Activated CD4-positive, alpha-beta T cell treated with anti-CD3 and anti-CD28 coated beads, Interleukin-2, amount 50 U/mL, for 4 hours (primary cell): ENCODE measurements around the gene ZNF629.
A peak's percentile ranks its signal among the peaks of the same experiment; 100 is the strongest.

Source experiments
- DNase-seq, 2 experiments: peaks; one replicate each; pipeline ENCODE4 v3.0.0-alpha.2; 2020

ZNF629 gene

DNA sequence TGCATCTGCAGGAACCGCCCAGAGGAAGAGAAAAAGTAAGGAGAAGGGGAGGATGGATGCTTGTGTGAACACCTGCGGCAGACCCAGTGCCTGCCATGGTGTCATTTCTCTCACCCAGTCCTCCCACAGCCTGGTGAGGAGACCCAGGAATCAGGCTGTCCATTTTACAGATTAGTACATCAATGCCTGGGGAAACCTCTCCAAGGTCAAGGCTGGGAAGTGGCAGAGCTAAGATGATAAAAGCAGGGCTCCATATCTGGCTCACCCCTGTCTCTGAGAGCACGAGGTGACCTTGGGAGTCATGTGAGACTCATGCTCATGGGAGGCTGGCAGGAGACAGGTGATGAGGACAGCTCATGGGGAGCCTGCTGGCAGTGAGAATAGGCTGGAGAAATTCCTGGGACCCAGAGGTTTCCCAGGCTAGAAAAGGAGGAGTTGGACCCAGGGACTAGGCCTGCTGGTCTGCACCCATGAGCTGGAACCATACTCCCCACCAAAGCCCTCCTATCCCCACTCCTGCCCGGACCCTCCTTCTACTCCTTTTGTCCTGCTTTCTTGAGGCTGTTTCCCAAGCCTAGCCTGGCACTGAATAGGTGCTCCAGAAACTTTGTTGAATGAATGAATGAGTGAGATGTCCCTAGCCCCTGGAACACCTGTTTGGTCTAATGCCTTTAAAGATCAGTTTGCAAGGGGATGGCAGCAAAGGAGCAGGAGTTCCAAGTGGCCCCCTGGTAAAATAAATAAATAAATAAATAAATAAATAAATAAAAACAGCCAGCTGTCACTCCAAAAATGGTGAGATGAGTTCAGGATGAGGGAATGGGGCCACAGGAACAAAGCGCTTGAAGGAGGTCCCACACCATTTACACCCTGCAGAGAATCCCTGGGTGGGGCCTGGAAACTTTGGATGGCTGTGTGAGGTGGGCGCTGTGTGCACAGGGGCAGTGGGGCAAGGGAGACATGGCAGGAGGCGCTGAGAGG is 1.6 kb downstream of the ZNF629 start:
- DNase-seq, result no peak

DNA sequence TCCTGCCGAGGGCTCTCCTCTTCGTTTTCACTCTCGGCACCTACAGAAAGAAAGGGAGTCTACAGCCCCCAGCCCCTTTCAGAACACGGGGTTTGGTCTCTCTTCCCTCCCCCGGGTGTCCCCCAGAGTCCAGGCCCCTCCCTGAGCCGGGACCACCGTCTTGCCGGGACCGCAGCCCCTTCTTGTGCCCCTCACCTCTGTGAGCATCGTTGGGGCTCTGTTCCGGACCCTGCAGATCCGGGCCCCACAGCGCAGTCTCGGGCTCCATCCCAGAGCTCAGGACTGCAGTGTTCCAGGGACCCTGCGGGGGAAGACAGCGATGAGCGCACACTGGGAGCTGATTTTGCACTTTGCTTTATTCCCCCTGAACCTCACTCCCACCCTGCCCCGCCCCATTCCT is 2.8 kb downstream of the ZNF629 start:
- no peak for DNase-seq

DNA sequence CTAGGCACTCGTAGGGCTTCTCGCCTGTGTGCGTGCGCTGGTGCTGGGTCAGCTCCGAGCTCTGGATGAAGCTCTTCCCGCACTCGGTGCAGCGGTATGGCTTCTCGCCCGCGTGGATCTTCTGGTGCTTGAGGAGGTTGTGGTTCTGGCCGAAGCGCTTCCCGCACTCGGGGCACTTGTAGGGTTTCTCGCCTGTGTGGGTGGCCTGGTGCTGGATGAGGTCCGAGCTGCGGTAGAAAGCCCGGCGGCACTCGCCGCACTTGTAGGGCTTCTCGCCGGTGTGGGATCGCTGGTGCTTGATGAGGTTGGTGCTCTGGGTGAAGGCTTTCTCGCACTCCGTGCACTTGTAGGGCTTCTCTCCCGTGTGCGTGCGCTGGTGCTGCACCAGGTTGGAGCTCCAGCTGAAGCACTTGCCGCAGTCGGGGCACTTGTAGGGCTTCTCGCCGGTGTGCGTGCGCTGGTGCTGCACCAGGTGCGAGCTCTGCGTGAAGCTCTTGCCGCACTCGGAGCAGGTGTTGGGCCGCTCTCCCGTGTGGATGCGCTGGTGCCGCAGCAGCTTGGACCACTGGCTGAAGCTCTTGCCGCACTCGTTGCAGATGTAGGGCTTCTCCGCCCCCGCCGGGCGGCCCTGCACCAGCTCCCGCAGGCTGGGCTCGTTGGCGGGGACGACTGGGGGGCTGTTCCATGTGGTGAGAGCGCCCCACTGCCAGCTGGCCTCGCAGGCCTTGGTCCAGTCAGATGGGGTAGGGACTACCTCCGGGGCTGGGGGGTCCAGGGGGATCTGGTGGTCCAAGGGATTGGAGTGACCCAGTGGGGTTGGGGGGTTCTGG is 3.5 kb downstream of the ZNF629 start:
- DNase-seq, result no peak

- DNase-seq, result no peak
These were observed 4.3 kb downstream of the ZNF629 start for GRCh38 chr16:30782486-30783279.

DNA sequence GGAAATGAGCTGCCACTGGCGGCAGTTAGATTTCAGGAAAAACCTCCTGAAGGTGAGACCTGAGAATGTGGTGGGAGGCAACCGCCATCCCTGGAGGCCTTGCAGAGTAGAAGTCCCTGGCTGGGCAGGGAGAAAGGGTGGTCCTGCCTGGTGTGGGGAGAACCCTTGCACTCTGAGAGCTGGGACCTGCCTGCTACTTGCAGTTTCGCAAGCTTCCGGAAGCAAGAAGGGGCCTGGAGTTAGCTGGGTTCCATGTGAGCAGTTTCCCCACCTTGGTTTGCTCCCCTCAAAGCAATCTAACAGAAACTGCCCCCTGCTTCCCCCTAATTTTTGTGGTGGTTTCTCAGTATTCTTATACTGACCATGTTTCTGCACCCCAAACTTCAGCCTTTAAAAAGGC is 6.5 kb downstream of the ZNF629 start:
- DNase-seq, result no peak

GRCh38 chr16:30780021-30780420 is 7.0 kb downstream of the ZNF629 start:
- DNase-seq, result no peak

- no peak for DNase-seq
These were observed 7.4 kb downstream of the ZNF629 start for GRCh38 chr16:30779596-30779995.

DNA sequence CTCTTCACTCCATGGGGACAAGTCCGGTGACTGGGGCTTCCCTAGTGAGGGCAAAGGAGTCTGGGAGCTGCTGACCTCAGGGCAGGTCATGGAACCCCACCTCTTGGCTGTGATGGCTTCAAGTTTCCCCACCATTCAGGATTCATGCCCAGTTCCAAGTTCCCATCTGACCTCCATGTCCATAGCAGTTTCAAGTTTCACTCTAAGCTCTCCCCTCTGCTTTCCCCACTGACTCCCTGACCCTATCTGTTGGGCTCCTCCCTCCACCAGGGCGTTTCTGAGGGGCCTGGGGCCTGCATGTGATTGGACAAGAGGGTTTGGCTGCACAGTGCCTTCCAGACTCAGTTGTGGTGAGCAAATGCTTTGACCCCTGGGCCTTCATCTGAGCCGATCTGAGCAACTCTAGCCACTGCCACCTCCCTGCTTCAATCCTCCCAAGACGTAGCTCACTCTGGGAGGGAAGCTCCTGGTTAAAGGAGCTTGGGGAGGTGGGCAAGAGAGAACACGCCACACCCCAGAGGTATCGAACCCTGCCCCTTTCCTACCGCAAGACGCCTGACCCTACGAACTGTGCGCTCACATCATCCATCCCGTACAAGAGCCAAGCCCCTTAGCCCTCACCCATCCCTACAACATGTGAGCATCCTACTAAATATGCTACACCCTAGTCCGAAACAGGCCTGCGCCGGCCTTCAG is 8.3 kb downstream of the ZNF629 start:
- DNase-seq, result no peak

- no peak for DNase-seq
These were observed 9.3 kb downstream of the ZNF629 start for GRCh38 chr16:30777591-30778297.

DNA sequence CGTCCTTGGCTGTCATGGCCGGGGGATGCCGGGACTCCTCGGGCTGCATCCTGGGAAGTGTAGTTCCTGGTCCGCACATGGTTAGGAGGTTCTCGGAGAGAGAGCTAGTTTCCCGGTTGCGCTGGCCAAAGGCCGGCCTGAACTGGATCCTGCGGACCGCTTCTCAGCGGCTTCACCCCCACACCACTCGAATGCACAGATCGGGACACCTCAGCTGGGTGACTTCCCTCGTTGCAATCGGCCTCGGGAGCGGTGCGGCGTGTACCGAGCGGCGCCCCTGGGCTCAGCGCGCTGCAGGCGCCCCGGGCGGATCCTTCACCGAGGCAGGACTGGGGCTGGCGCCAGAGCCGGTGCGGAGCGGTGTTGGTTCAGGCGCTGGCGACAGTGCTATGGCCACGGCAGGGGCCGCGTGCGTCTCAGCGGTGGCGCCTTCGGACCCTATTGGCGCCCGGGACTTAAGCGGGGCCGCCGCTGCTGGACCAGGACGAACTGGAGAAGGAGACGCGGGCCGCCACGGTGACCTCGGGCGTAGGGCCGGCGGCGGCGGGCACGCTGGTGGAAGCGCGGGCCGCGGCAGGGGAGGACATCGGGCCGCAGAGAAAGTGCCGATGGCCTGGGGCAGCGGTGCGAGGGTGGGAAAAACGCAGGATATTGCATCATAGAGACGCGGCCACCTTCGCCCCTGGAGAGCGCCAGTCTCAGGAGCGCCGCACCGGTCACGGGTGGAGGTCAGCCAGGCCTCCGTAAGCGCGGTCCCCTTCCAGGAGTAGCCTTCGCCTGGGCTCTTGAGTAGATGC is 11.4 kb downstream of the ZNF629 start:
- DNase-seq, result peak; percentile 51 to 55

GRCh38 chr16:30775131-30775391 is 11.9 kb downstream of the ZNF629 start:
- DNase-seq, result no peak

DNA sequence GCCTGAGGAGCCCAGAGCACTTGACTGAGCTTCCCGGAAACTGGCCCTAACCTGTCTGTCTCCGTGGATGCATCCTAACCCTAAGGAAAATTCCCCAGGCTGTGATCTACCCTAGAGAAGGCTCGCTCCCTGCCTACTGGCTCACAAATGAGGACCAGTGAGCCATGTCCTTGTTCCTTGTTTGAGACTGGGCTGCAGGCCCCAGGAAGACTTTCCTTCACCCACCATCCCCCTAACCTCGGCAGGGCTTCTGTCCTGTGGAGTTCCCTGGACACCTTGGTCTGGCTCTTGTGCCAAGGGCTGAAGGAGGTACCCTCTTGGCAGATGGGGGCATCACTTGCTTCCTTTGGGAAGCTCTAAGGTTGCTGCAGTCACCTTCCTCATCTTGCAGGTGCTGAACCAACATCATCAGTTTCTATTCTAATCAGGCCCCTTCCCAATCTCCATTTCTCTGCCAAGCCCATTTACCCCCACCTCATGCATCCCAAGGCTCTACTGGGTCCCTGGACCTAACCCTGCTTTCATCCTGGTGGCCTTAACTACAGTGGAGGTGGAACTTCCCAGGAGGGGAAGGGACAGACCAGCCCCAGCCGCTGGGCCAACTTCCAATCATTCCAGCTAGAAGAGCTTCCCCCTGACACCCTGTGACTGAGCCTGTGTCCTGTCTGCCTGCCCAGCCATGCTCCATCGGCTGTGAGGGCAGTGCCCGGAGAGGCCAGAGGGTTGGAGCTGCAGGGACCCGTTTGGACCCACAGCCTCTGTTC is 12.5 kb downstream of the ZNF629 start:
- DNase-seq, result no peak

- DNase-seq, result no peak
These were observed 13.2 kb downstream of the ZNF629 start for GRCh38 chr16:30773826-30774225.

GRCh38 chr16:30771726-30772125 is 15.3 kb downstream of the ZNF629 start:
- no peak for DNase-seq

DNA sequence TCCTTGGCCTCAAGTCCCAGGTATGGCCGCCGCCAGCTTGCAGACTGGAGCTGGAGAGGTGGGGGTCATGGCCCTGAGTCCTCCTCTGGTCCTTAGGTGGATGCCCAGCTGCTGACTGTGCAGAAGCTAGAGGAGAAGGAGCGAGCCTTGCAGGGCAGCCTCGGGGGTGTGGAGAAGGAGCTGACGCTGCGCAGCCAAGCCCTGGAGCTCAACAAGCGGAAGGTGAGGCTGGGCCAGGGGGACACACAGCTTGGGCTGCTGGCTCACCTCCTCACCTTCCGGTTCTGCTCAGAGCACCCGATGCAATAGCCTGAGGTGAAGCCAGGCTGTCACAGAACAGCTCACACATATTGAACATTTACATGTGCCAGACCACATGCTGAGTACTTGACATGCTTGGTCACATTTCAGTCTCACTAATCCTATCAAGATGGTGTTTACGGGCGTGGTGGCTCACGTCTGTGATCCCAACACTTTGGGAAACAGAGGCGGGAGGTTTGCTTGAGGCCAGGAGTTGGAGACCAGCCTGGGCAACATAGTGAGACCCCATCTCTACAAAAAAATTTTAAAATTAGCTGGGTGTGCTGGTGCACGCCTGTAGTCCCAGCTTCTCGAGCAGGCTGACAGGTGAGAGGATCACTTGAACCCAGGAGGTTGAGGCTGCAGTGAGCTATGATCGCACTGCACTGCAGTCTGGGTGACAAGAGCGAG is 17.5 kb downstream of the ZNF629 start:
- DNase-seq, result no peak

DNA sequence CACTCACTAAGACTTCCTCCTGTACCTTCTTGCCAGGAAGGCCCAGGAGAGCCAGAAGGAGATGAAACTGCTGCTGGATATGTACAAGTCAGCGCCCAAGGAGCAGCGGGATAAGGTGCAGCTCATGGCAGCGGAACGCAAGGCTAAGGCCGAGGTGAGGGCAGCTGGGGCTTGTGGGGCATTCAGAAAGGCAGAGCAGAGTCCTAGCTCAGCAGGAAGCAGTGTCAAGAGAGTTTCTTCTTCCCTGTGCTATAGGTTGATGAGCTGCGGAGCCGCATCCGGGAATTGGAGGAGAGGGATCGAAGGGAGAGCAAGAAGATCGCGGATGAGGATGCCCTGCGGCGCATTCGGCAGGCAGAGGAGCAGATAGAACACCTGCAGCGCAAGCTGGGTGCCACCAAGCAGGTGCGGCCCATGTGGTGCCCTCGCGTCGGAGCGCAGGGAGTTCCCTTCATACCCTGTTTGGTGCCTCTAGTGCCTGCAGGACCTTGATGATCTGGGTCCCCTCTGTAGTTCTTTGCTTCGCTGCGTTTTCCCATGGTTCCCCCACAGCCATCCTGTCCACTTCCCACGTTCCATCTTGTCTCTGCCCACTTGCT is 18.3 kb downstream of the ZNF629 start:
- DNase-seq, result no peak

GRCh38 chr16:30767767-30768465 is 19.1 kb downstream of the ZNF629 start:
- no peak for DNase-seq

- DNase-seq, result no peak
These were observed 20.1 kb downstream of the ZNF629 start for GRCh38 chr16:30766933-30767284.
